Calu3 (cell line): ENCODE data around the gene PAX5. TPM values are rescaled to one million over a fixed set of nuclear protein-coding genes. Genes with fewer than 3 reads are reported as not detected.

Source experiments
- BruUV-seq: library from RNA; stranded (reverse); fragments of 400-500 nt; replicated peaks from 2 replicates; lab custom pipeline; 2021; lab: Mats Ljungman, UMichigan
- CTCF ChIA-PET: fragments of 300-600 bp; sonication (Branson Sonifier 250); formaldehyde crosslinking; loops from one replicate; lab custom pipeline; 2022; ENCODE audit warnings: antibody characterized with exemption; lab: Charles Lee
- DNase-seq: peaks from one replicate; pipeline ENCODE4 v3.0.0; 2022
- H3K27ac Mint-ChIP-seq: one replicate; pipeline ENCODE4 v1.8.0; 2022; ENCODE audit warnings: mixed read lengths; ENCODE audit not compliant: unreplicated experiment
- H3K27me3 Mint-ChIP-seq: one replicate; pipeline ENCODE4 v1.8.0; 2022; ENCODE audit warnings: mixed read lengths; ENCODE audit not compliant: unreplicated experiment
- H3K36me3 Mint-ChIP-seq: one replicate; pipeline ENCODE4 v1.8.0; 2022; ENCODE audit warnings: mild to moderate bottlenecking, moderate library complexity, mixed read lengths; ENCODE audit not compliant: insufficient read depth, unreplicated experiment
- H3K4me1 Mint-ChIP-seq: one replicate; pipeline ENCODE4 v1.8.0; 2022; ENCODE audit warnings: mild to moderate bottlenecking, low read depth, mixed read lengths; ENCODE audit not compliant: unreplicated experiment
- H3K4me3 Mint-ChIP-seq: one replicate; pipeline ENCODE4 v1.8.0; 2022; ENCODE audit warnings: mild to moderate bottlenecking, low read depth, moderate library complexity, mixed read lengths; ENCODE audit not compliant: unreplicated experiment
- H3K9me3 Mint-ChIP-seq: one replicate; pipeline ENCODE4 v1.8.0; 2022; ENCODE audit warnings: low read depth, mixed read lengths; ENCODE audit not compliant: unreplicated experiment
- intact Hi-C: fragments of 100-400 bp; cut with micrococcal nuclease; formaldehyde crosslinking; loops from one replicate; pipeline ENCODE4 v1.10.0; 2022; ENCODE audit not compliant: unreplicated experiment
- total RNA-seq: library from RNA; stranded (reverse); gene quantifications from 2 replicates; pipeline ENCODE4 v1.2.3, GENCODE V29; 2022
- TF ChIP-seq, protein P1 (sequence below): fragments of 200-600 bp; IDR thresholded peaks from one replicate; pipeline ENCODE4 v1.8.0; 2022; ENCODE audit warnings: antibody characterized with exemption; ENCODE audit not compliant: unreplicated experiment

PAX5 gene
- total RNA-seq, 1 experiment from 2014 or later = not detected

DNA sequence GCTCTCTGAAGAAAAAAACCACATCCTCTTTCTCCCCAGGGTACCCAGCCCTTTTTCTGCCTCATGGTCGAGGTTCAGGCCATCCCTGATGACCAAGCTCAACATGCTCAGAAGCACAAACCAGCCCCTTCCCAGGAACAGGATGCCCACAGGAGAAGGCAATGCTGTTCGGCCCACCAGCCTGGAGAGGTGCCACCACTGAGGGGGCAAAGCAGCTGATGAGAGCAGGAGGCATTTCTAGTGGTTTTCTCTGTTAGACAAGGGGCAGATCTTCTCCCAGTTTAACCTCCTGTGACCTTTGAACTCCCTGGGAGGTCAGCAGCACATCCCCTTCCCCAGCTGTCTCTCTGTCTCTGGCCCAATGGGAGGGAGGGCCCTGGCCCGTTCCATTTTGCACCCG, 73.0 kb downstream of the PAX5 start:
- Mint-ChIP-seq H3K4me1 (no peaks in the 10 kb centered on the region), H3K27ac (no peak overlapping the region), H3K4me3 (no peak overlapping the region), H3K27me3 (peaks cover 58% of the 10 kb centered on the region), H3K9me3 (no peaks in the 10 kb centered on the region), H3K36me3 (no peaks in the 10 kb centered on the region)
- CTCF ChIA-PET = no interaction called here
- BruUV-seq = no TSS peak
- no peak for DNase-seq
- intact Hi-C loops = no loop called here
- TF ChIP-seq, protein P1, sequence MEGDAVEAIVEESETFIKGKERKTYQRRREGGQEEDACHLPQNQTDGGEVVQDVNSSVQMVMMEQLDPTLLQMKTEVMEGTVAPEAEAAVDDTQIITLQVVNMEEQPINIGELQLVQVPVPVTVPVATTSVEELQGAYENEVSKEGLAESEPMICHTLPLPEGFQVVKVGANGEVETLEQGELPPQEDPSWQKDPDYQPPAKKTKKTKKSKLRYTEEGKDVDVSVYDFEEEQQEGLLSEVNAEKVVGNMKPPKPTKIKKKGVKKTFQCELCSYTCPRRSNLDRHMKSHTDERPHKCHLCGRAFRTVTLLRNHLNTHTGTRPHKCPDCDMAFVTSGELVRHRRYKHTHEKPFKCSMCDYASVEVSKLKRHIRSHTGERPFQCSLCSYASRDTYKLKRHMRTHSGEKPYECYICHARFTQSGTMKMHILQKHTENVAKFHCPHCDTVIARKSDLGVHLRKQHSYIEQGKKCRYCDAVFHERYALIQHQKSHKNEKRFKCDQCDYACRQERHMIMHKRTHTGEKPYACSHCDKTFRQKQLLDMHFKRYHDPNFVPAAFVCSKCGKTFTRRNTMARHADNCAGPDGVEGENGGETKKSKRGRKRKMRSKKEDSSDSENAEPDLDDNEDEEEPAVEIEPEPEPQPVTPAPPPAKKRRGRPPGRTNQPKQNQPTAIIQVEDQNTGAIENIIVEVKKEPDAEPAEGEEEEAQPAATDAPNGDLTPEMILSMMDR = no peak

DNA sequence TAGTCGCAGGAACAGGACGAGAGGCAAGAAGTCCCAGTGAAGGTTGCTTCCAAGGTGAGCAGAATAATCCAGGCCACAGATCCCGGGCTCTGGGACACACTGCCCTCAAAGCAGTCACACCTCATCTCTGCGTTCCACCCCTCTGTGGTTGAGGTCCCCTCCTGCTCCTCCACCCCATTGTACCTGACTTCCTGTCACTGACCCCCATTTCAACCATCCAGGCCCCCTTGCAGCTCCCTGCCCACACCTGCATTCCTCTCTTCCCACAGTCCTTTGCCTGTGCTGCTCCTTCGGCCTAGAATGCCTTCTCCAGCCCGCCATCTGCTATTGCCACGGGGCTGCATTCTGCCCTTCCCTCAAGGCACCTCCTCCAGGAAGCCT, 73.5 kb downstream of the PAX5 start:
- H3K4me3 Mint-ChIP-seq = no peak overlapping the region
- H3K4me1 Mint-ChIP-seq = no peaks in the 10 kb centered on the region
- no peak overlapping the region for H3K27ac Mint-ChIP-seq
- TF ChIP-seq, protein P1 = no peak
- intact Hi-C loops = no loop called here
- no TSS peak for BruUV-seq
- no peaks in the 10 kb centered on the region for H3K36me3 Mint-ChIP-seq
- CTCF ChIA-PET = no interaction called here
- DNase-seq = no peak
- no peaks in the 10 kb centered on the region for H3K9me3 Mint-ChIP-seq
- H3K27me3 Mint-ChIP-seq = peaks cover 58% of the 10 kb centered on the region

DNA sequence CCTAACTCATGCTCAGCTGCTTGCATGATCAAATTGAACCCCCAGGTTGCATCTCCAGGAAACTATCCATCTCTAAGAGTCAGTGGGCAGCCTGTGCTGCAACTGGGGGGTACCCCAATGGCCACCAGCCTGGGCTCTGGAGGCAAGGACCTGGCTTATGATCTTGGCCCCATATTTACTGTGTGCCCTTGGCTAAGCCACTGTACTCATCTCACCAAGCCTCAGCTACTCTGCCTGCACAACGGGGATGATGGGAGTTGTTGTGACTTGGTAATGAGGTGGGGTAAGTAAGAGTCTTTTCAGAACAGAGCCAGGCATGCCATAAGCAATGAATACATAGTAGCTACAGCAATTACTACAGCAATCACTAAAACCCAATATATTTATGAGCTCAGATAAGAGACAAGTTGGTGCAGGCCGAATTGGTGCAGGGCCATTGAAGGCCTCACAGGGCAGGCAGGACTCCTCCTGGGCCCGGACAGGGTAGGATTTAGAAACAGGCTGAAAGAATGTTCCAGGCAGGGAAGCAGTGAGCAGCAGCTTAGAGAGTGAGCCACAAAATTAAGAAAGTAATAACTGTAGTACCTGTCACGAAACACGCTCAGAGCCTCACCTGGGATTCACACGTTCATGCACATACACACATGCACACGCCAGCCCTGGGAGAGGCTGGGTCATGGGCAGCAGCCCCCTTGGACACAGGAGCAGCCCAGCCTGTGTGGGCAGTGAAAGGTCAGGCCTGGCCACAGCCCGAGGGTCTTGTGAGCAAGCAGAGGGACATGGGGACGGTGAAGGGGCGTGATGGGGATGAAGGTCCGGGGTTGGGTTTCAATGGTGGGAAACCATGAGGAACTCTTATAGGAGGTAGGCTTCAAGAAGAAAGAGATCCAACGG, 74.1 kb downstream of the PAX5 start:
- Mint-ChIP-seq H3K9me3 (no peaks in the 10 kb centered on the region), H3K36me3 (no peaks in the 10 kb centered on the region), H3K4me3 (no peak overlapping the region), H3K27ac (no peak overlapping the region), H3K4me1 (no peaks in the 10 kb centered on the region), H3K27me3 (peaks cover 63% of the 10 kb centered on the region)
- intact Hi-C loops = no loop called here
- no peak for DNase-seq
- no TSS peak for BruUV-seq
- CTCF ChIA-PET = no interaction called here
- TF ChIP-seq, protein P1 = no peak

DNA sequence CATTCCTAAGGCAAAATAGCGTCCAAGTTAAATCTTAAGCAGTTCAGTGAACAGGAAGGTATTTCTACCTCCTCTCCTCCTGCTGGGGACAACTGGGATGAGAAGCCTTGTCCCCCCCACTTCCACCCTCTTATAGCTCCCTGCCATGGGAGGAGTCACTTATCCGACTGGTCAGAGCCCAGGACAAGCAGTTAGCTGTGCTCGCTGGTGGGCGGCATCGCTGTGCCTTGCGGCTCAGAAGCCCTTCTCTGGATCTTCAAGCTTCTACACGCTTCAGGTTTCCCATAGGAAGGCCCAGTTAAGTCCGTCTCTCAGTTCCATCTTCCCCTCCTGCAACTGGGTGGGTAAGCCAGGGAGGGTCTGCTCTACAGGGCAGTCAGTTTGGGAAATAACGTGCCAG, 77.2 kb downstream of the PAX5 start:
- DNase-seq = no peak
- Mint-ChIP-seq H3K27me3 (peaks cover 72% of the 10 kb centered on the region), H3K9me3 (no peaks in the 10 kb centered on the region), H3K4me3 (no peak overlapping the region), H3K4me1 (no peaks in the 10 kb centered on the region), H3K36me3 (no peaks in the 10 kb centered on the region), H3K27ac (no peak overlapping the region)
- no TSS peak for BruUV-seq
- TF ChIP-seq, protein P1 = no peak
- intact Hi-C loops = no loop called here
- CTCF ChIA-PET = no interaction called here
